ENCODE results near the gene EMP3. TPM values are rescaled to one million over a fixed set of nuclear protein-coding genes. Genes with fewer than 3 reads are reported as not detected.

EMP3 gene
- total RNA-seq, 4 donors from 2014 or later = 22.2 to 52.5 (median 33.3) TPM

DNA sequence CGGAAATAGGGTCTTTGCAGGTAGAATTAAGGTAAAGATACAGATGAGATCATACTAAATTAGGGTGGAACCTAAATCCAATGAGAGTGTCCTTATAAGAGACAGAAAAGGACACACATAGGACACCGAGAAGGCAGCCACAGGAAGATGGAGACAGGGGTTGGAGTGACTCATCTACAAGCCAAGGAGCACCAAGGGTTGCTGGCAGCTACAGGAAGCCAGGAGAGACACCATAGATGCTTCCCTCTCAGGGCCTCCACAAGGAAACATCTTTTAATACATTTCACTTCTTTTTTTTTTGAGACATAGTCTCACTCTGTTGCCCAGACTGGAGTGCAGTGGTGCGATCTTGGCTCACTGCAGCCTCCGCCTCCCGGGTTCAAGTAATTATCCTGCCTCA is 28.3 kb downstream of the EMP3 start:
- Histone ChIP-seq H3K4me1 (no peaks in the 10 kb centered on the region), H3K27ac (no peak overlapping the region), H3K27me3 (no peaks in the 10 kb centered on the region), H3K36me3 (peaks cover 0 to 2% (median 0%) of the 10 kb centered on the region in 3 donors), H3K9me3 (no peaks in the 10 kb centered on the region), H3K4me3 (no peak overlapping the region)
- 87 to 88% methylated on average over 5 of the region's 5 CpGs for WGBS, 2 donors
- no peak for DNase-seq (ENCODE audit: low spot score in 2 of 2)
- no peak for TF ChIP-seq EP300 (IDR thresholded peaks at IDR 0.05)
- TF ChIP-seq, protein P1, sequence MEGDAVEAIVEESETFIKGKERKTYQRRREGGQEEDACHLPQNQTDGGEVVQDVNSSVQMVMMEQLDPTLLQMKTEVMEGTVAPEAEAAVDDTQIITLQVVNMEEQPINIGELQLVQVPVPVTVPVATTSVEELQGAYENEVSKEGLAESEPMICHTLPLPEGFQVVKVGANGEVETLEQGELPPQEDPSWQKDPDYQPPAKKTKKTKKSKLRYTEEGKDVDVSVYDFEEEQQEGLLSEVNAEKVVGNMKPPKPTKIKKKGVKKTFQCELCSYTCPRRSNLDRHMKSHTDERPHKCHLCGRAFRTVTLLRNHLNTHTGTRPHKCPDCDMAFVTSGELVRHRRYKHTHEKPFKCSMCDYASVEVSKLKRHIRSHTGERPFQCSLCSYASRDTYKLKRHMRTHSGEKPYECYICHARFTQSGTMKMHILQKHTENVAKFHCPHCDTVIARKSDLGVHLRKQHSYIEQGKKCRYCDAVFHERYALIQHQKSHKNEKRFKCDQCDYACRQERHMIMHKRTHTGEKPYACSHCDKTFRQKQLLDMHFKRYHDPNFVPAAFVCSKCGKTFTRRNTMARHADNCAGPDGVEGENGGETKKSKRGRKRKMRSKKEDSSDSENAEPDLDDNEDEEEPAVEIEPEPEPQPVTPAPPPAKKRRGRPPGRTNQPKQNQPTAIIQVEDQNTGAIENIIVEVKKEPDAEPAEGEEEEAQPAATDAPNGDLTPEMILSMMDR (IDR thresholded peaks at IDR 0.05) = no peak
- no peak for TF ChIP-seq POLR2A (IDR thresholded peaks at IDR 0.05)

DNA sequence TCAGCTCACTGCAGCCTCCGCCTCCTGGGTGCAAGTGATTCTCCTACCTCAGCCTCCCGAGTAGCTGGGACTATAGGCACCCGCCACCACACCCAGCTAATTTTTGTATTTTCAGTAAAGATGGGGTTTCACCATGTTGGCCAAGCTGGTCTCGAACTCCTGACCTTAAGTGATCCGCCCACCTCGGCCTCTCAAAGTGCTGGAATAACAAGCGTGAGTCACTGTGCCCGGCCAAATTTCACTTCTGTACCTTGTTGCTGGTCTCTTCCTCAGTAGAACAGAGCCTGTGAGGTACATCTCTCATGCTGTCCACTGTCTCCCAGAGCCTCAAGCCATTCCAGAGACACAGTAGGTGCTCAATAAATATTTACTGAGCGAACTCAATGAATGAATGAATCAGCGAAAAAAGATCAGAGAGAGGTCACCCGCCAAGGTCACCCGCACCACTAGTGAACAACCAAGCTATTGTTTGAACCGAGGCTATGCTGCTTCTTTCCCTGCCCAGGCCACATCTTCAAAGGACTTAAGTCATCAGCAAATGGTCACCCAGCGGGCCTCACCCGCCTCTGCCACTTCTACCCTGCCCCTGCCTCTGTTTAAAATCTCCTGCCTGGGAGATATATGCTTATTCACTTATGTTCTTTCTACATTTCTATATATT is 29.1 kb downstream of the EMP3 start:
- 56 to 69% methylated on average over 15 of the region's 15 CpGs for WGBS, 2 donors
- TF ChIP-seq EP300 (IDR thresholded peaks at IDR 0.05) (no peak), POLR2A (IDR thresholded peaks at IDR 0.05) (no peak)
- TF ChIP-seq, protein P1 (IDR thresholded peaks at IDR 0.05) = no peak
- no peaks in the 10 kb centered on the region for H3K4me1 ChIP-seq

DNA sequence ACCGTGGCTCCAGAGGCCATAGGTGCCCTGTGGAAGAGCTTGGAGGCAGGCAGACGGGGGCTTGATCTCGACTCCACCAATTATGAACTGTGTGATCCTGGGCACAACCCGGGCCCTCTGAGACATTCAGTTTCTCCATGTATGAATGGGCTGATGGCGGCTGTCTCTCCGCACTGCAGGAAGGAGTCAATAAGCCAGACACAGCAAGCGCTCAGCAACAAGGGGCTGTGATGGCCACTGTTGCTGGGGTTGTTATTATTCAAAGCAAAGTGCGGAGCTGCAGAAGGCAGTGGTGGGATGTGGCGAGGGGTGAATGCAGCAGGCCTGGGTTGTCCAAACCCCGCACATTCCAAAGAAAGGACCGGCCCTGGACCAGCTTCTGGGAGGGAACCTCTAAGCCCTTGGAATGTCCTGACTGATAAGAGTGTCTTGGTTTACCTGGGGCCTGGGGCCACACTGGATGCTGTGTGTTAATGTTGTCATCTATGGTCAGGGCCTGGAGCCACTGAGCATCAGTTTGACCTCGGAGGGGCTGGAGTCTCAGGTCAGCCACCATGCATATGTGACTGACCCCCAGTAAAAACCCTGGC is 30.1 kb downstream of the EMP3 start:
- no peak overlapping the region for H3K27ac ChIP-seq
- no peaks in the 10 kb centered on the region for H3K9me3 ChIP-seq
- peaks cover 0 to 17% (median 0%) of the 10 kb centered on the region in 3 donors for H3K36me3 ChIP-seq
- DNase-seq (ENCODE audit: low spot score in 2 of 2) = no peak
- 73 to 76% methylated on average over 12 of the region's 12 CpGs for WGBS, 2 donors
- H3K4me3 ChIP-seq = no peak overlapping the region
- H3K4me1 ChIP-seq = no peaks in the 10 kb centered on the region
- TF ChIP-seq, protein P1 (IDR thresholded peaks at IDR 0.05) = no peak
- TF ChIP-seq POLR2A (IDR thresholded peaks at IDR 0.05) = no peak
- no peak for TF ChIP-seq EP300 (IDR thresholded peaks at IDR 0.05)
- H3K27me3 ChIP-seq = no peaks in the 10 kb centered on the region

More for the DNA sequence above, 29.1 kb downstream of the EMP3 start:
- Histone ChIP-seq H3K4me3 (no peak overlapping the region), H3K9me3 (no peaks in the 10 kb centered on the region), H3K36me3 (peaks cover 0 to 7% (median 0%) of the 10 kb centered on the region in 3 donors), H3K27me3 (no peaks in the 10 kb centered on the region), H3K27ac (no peak overlapping the region)
- DNase-seq (ENCODE audit: low spot score in 2 of 2) = no peak

DNA sequence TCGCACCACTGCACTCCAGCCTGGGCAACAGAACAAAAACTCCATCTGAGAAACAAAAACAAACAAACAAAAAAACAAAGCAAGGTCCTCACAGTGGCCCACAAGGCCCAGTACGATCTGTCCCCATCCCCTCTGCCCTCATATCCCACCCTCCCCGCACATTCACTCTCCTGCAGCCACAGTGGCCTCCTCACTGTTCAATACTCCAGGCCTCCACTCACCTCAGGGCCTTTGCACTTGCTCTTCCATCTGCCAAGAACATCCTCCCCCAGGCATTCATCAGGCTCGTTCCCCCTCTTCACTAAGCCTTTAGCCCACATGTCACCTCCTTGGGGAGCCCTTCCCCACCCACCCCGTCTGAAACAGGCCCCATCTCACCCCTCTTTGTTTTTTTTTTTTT is 33.8 kb downstream of the EMP3 start:
- no peaks in the 10 kb centered on the region for H3K27me3 ChIP-seq
- no peak for DNase-seq (ENCODE audit: low spot score in 2 of 2)
- no peak overlapping the region for H3K27ac ChIP-seq
- H3K4me3 ChIP-seq = no peak overlapping the region
- H3K9me3 ChIP-seq = no peaks in the 10 kb centered on the region
- WGBS, 2 donors = 85 to 88% methylated on average over 5 of the region's 5 CpGs
- H3K36me3 ChIP-seq = peaks cover 0 to 21% (median 0%) of the 10 kb centered on the region in 3 donors
- TF ChIP-seq, protein P1 (IDR thresholded peaks at IDR 0.05) = no peak
- TF ChIP-seq POLR2A (IDR thresholded peaks at IDR 0.05) (no peak), EP300 (IDR thresholded peaks at IDR 0.05) (no peak)
- H3K4me1 ChIP-seq = peaks cover 0 to 10% (median 0%) of the 10 kb centered on the region in 4 donors

DNA sequence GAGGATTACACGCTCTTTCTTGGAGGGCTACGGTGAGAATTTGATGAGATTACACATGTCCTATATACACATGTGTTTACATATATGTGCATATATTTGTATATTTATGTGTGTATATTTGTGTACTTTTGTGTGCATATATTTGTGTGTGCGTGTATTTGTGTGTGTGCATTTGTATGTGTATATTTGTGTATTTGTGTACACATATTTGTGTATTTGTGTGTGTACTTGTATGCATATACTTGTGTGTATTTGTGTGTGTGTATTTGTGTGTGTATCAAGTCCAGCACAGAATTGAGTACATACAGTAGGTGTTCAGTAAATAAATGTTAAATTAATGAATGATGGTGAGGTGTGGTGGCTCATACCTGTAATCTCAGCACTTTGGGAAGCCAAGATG is 36.6 kb downstream of the EMP3 start:
- WGBS, 2 donors = 90 to 94% methylated on average over 3 of the region's 3 CpGs

More for the DNA sequence above, 36.6 kb downstream of the EMP3 start:
- H3K27ac ChIP-seq = no peak overlapping the region
- H3K36me3 ChIP-seq = peaks cover 0 to 21% (median 0%) of the 10 kb centered on the region in 3 donors
- no peaks in the 10 kb centered on the region for H3K27me3 ChIP-seq
- H3K9me3 ChIP-seq = no peaks in the 10 kb centered on the region
- peaks cover 0 to 15% (median 5%) of the 10 kb centered on the region in 4 donors for H3K4me1 ChIP-seq
- H3K4me3 ChIP-seq = no peak overlapping the region
- no peak for TF ChIP-seq EP300 (IDR thresholded peaks at IDR 0.05)
- TF ChIP-seq POLR2A (IDR thresholded peaks at IDR 0.05) = no peak
- no peak for DNase-seq (ENCODE audit: low spot score in 2 of 2)
